HCT116 (cell line): ENCODE data around the gene ADGRA3.

Experiments
- EGR1 ChIP-seq: IDR thresholded peaks from 2 replicates; pipeline ENCODE4 v1.6.1; 2012; ENCODE audit warnings: low read depth
- TF ChIP-seq, protein P1 (sequence below), 3 experiments: fragments of 200-600 bp in 1 of 3; sonication (generic) in 1 of 3; IDR thresholded peaks in 2 of 3; conservative IDR thresholded peaks in 1 of 3; 2 replicates each; pipeline ENCODE4 v1.5.1; 2012 to 2017; ENCODE audit warnings: low read depth in 2 of 3, low read length in 2 of 3, antibody characterized with exemption in 1 of 3, borderline replicate concordance in 1 of 3, control low read depth in 1 of 3, mild to moderate bottlenecking in 1 of 3, mixed read lengths in 1 of 3, mixed run types in 1 of 3, moderate library complexity in 1 of 3; ENCODE audit not compliant: insufficient read depth in 1 of 3

DNA sequence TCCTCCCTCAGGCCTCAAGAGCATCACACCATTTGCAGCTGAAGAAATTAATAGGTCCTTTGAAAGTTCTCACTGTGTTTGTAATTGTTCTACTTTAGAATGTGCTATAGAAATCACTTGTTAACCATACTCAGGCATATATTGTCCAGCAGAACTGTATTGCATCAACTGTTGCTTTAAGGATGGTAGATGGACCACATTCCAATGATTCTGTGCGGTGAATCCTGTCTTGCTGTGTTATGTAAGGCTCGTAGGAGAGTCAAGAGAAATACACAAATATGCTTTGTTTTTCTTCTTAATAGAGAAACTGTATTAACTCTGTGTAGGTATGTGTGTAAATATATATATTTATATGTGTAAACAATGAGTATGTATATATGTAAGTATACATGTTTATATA, 6.3 kb upstream of the ADGRA3 start:
- TF ChIP-seq, protein P1, sequence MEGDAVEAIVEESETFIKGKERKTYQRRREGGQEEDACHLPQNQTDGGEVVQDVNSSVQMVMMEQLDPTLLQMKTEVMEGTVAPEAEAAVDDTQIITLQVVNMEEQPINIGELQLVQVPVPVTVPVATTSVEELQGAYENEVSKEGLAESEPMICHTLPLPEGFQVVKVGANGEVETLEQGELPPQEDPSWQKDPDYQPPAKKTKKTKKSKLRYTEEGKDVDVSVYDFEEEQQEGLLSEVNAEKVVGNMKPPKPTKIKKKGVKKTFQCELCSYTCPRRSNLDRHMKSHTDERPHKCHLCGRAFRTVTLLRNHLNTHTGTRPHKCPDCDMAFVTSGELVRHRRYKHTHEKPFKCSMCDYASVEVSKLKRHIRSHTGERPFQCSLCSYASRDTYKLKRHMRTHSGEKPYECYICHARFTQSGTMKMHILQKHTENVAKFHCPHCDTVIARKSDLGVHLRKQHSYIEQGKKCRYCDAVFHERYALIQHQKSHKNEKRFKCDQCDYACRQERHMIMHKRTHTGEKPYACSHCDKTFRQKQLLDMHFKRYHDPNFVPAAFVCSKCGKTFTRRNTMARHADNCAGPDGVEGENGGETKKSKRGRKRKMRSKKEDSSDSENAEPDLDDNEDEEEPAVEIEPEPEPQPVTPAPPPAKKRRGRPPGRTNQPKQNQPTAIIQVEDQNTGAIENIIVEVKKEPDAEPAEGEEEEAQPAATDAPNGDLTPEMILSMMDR (IDR thresholded peaks at IDR 0.05 in 2 of 3, conservative IDR thresholded peaks at IDR 0.05 in 1 of 3; ENCODE audit: borderline replicate concordance in 1 of 3, insufficient read depth in 1 of 3, low read depth in 2 of 3, low read length in 2 of 3): no peak
- no peak for TF ChIP-seq EGR1
